OCI-LY1 (cell line): ENCODE data around the gene HACD2.
A peak's percentile ranks its signal among the peaks of the same experiment; 100 is the strongest.

ENCODE experiments used
- H2AFZ ChIP-seq: fragments of 200-600 bp; sonication (generic), shearing (Covaris generic); 2 replicates; pipeline ENCODE4 v1.6.0; 2014; ENCODE audit warnings: antibody characterized with exemption, mild to moderate bottlenecking, low read length
- H3F3A ChIP-seq: fragments of 200-600 bp; sonication (generic), shearing (Covaris generic); 2 replicates; pipeline ENCODE4 v1.6.0; 2014; ENCODE audit warnings: mild to moderate bottlenecking, antibody characterized with exemption, low read length, moderate library complexity; ENCODE audit not compliant: insufficient read depth
- H3K27ac ChIP-seq: fragments of 200-600 bp; sonication (generic); 2 replicates; pipeline ENCODE4 v1.5.1; 2014; ENCODE audit warnings: low read length, mixed run types, mild to moderate bottlenecking, low read depth; ENCODE audit not compliant: poor library complexity, severe bottlenecking
- H3K27me3 ChIP-seq: fragments of 200-600 bp; sonication (generic); 2 replicates; pipeline ENCODE4 v1.6.0; 2014; ENCODE audit warnings: antibody characterized with exemption, mild to moderate bottlenecking, low read length, moderate library complexity; ENCODE audit not compliant: insufficient read depth
- H3K36me3 ChIP-seq: fragments of 200-600 bp; sonication (generic); 2 replicates; pipeline ENCODE4 v1.6.1; 2014; ENCODE audit warnings: mild to moderate bottlenecking, antibody characterized with exemption, low read length, moderate library complexity, mixed read lengths; ENCODE audit not compliant: insufficient read depth
- H3K4me1 ChIP-seq: fragments of 200-600 bp; sonication (generic); 2 replicates; pipeline ENCODE4 v1.5.1; 2014; ENCODE audit warnings: mild to moderate bottlenecking, low read length, moderate library complexity; ENCODE audit not compliant: insufficient read depth, severe bottlenecking
- H3K4me2 ChIP-seq: fragments of 200-600 bp; sonication (generic), shearing (Covaris generic); 2 replicates; pipeline ENCODE4 v1.6.1; 2014; ENCODE audit warnings: low read length
- H3K4me3 ChIP-seq: fragments of 200-600 bp; sonication (generic); 2 replicates; pipeline ENCODE4 v1.5.1; 2014; ENCODE audit warnings: low read length, low read depth, mild to moderate bottlenecking, mixed read lengths; ENCODE audit not compliant: poor library complexity, severe bottlenecking
- H3K79me2 ChIP-seq: fragments of 200-600 bp; shearing (Covaris generic); 2 replicates; pipeline ENCODE4 v1.6.1; 2016; ENCODE audit warnings: mixed run types, low read length, mixed read lengths; ENCODE audit not compliant: insufficient read depth
- H3K9ac ChIP-seq: fragments of 200-600 bp; sonication (generic), shearing (Covaris generic); 2 replicates; pipeline ENCODE4 v1.6.1; 2014; ENCODE audit warnings: mild to moderate bottlenecking, low read length, mixed read lengths
- H3K9me2 ChIP-seq: fragments of 200-600 bp; sonication (generic), shearing (Covaris generic); 2 replicates; pipeline ENCODE4 v1.6.1; 2014; ENCODE audit warnings: low read depth, mild to moderate bottlenecking, low read length, mixed read lengths
- H3K9me3 ChIP-seq: fragments of 200-600 bp; shearing (Covaris generic); 2 replicates; pipeline ENCODE4 v1.6.1; 2014; ENCODE audit warnings: low read length, mixed read lengths
- H4K20me1 ChIP-seq: fragments of 200-600 bp; sonication (generic), shearing (Covaris generic); 2 replicates; pipeline ENCODE4 v1.6.0; 2016; ENCODE audit warnings: mild to moderate bottlenecking, low read length; ENCODE audit not compliant: insufficient read depth
- CTCF ChIP-seq: fragments of 200-600 bp; sonication (generic), shearing (Covaris generic); IDR thresholded peaks from 2 replicates; pipeline ENCODE4 v1.5.1; 2017; ENCODE audit warnings: mild to moderate bottlenecking, antibody characterized with exemption, low read length, moderate library complexity, mixed read lengths
- EZH2 ChIP-seq: fragments of 200-600 bp; sonication (generic), shearing (Covaris generic); IDR thresholded peaks from 2 replicates; pipeline ENCODE4 v1.8.0; 2017; ENCODE audit warnings: borderline replicate concordance, mixed run types, mild to moderate bottlenecking, antibody characterized with exemption, low read length, moderate library complexity, mixed read lengths

HACD2 gene

DNA sequence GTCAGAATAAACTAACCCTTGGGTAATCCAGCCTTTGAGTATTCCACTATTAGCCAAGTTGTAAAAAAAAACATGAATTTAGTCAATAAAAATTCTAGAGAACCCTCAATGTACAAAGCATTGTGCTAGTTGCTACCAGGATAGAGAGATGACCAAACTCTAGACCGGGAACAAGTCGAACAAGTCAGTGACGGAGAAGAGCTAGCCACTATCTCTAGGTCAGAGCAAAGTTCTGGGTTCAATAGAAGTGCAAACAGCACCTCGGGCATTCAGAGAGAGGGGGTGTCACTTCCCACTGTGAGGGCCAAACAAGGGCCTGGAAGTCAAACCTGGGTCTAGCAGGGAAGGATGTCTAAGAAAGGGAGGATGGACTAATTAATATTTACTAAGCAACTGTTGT, 133.7 kb downstream of the HACD2 start:
- TF ChIP-seq CTCF, result no peak
- no peak for TF ChIP-seq EZH2
- Histone ChIP-seq H3K4me3 (no peak overlapping the region), H3K4me2 (no peak overlapping the region), H4K20me1 (no peaks in the 10 kb centered on the region), H3K79me2 (no peaks in the 10 kb centered on the region), H3K36me3 (no peaks in the 10 kb centered on the region), H3K9me3 (no peaks in the 10 kb centered on the region), H3K9ac (no peak overlapping the region), H3K9me2 (no peaks in the 10 kb centered on the region), H2AFZ (no peak overlapping the region), H3K27me3 (no peaks in the 10 kb centered on the region), H3K27ac (no peak overlapping the region), H3F3A (no peaks in the 10 kb centered on the region), H3K4me1 (peaks cover 5% of the 10 kb centered on the region)

DNA sequence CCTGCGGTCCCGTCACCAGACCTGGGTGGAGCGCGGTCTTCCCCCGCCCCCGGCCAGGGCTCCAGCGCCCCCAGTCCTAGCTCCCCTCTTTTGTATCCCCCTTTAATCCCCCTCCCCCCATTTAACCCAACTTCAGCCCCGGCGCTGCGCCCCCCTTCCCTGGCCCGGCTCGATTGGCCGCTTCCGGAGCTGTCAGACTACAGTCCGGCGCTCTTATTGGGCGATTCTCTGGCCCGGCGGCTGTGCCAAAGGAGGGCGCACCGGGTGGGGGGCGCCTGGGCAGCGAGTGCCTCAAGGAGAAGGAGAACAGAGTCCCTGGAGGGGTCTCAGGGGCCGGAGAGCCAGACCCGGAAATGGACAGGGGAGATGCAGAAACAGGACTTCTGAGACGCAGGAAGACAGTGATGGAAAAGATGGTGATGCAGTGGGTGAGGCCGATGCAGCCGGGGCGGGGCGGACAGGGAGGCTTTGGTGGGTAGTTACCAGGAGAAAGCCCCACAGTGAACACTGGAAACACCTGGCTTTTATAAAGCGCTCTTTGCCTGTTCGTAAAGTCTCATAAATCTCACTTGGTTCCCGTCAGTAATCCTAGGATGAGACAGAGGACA, 134.8 kb downstream of the HACD2 start:
- Histone ChIP-seq H3K27ac (no peak overlapping the region), H3K79me2 (no peaks in the 10 kb centered on the region), H4K20me1 (no peaks in the 10 kb centered on the region), H3K4me3 (peak overlapping the region; percentile 39), H3F3A (no peaks in the 10 kb centered on the region), H2AFZ (no peak overlapping the region), H3K36me3 (no peaks in the 10 kb centered on the region), H3K9ac (no peak overlapping the region), H3K4me2 (no peak overlapping the region; the same call in 1 of the 2 replicates), H3K9me2 (no peaks in the 10 kb centered on the region), H3K4me1 (peaks cover 5% of the 10 kb centered on the region), H3K27me3 (no peaks in the 10 kb centered on the region), H3K9me3 (no peaks in the 10 kb centered on the region)
- TF ChIP-seq EZH2 (no peak), CTCF (no peak)

- H2AFZ ChIP-seq, result no peak overlapping the region
- no peaks in the 10 kb centered on the region for H3K79me2 ChIP-seq
- H3K4me1 ChIP-seq, result peaks cover 5% of the 10 kb centered on the region
- H3K4me3 ChIP-seq, result peak overlapping the region; percentile 39
- H3K27ac ChIP-seq, result no peak overlapping the region
- no peaks in the 10 kb centered on the region for H3K9me3 ChIP-seq
- H3F3A ChIP-seq, result no peaks in the 10 kb centered on the region
- H3K9me2 ChIP-seq, result no peaks in the 10 kb centered on the region
- H3K4me2 ChIP-seq, result peak overlapping the region; percentile 50
- H4K20me1 ChIP-seq, result no peaks in the 10 kb centered on the region
- H3K27me3 ChIP-seq, result no peaks in the 10 kb centered on the region
- TF ChIP-seq CTCF (no peak), EZH2 (no peak)
- no peak overlapping the region for H3K9ac ChIP-seq
- H3K36me3 ChIP-seq, result no peaks in the 10 kb centered on the region
These were observed 135.5 kb downstream of the HACD2 start for GRCh38 chr3:123449102-123449996.
